Epithelial cell of esophagus (primary cell): ENCODE measurements around the gene MBOAT1.

Source experiments
- DNase-seq: peaks from one replicate; pipeline ENCODE4 v3.0.0; 2010; ENCODE audit warnings: low read depth
- H3K4me3 ChIP-seq: 2 replicates; pipeline ENCODE4 v1.5.1; 2011; ENCODE audit warnings: mild to moderate bottlenecking, low read length, control low read depth
- TF ChIP-seq, protein P1 (sequence below): IDR thresholded peaks from 2 replicates; pipeline ENCODE4 v1.5.1; 2011; ENCODE audit warnings: low read depth, mild to moderate bottlenecking, low read length, control low read depth, inconsistent platforms; ENCODE audit not compliant: insufficient read depth; ENCODE audit errors: missing control alignments

The MBOAT1 gene

GRCh38 chr6:20129290-20130088 is 82.8 kb downstream of the MBOAT1 start:
- DNase-seq = no peak
- no peak overlapping the region for H3K4me3 ChIP-seq
- TF ChIP-seq, protein P1, sequence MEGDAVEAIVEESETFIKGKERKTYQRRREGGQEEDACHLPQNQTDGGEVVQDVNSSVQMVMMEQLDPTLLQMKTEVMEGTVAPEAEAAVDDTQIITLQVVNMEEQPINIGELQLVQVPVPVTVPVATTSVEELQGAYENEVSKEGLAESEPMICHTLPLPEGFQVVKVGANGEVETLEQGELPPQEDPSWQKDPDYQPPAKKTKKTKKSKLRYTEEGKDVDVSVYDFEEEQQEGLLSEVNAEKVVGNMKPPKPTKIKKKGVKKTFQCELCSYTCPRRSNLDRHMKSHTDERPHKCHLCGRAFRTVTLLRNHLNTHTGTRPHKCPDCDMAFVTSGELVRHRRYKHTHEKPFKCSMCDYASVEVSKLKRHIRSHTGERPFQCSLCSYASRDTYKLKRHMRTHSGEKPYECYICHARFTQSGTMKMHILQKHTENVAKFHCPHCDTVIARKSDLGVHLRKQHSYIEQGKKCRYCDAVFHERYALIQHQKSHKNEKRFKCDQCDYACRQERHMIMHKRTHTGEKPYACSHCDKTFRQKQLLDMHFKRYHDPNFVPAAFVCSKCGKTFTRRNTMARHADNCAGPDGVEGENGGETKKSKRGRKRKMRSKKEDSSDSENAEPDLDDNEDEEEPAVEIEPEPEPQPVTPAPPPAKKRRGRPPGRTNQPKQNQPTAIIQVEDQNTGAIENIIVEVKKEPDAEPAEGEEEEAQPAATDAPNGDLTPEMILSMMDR = no peak

DNA sequence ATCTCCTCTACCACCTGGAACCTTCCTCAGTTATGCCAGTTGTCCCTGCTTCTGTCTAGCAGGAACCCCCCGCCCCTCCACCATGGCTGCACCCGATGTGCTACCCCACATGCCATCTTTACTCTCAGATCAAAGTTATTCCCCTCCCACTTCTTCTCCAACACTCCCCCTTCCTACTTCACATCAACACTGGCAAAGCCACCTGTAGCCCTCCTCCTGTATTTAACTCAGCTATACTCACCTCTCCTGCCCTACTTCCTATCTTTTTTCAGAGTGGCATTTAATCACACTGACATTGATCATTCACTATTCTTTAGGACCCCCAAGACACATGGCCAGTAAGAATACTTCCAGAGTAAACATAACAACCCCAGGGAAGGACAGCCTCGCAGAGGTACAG is 84.3 kb downstream of the MBOAT1 start:
- TF ChIP-seq, protein P1 = no peak

GRCh38 chr6:20126789-20127653 is 85.2 kb downstream of the MBOAT1 start:
- no peak overlapping the region for H3K4me3 ChIP-seq
- TF ChIP-seq, protein P1 = peak; percentile 100
- DNase-seq = peak; percentile 68

More for the DNA sequence above, 84.3 kb downstream of the MBOAT1 start:
- no peak for DNase-seq
- no peak overlapping the region for H3K4me3 ChIP-seq

GRCh38 chr6:20126102-20126752 is 86.0 kb downstream of the MBOAT1 start:
- DNase-seq = no peak
- TF ChIP-seq, protein P1 = no peak
- no peak overlapping the region for H3K4me3 ChIP-seq

DNA sequence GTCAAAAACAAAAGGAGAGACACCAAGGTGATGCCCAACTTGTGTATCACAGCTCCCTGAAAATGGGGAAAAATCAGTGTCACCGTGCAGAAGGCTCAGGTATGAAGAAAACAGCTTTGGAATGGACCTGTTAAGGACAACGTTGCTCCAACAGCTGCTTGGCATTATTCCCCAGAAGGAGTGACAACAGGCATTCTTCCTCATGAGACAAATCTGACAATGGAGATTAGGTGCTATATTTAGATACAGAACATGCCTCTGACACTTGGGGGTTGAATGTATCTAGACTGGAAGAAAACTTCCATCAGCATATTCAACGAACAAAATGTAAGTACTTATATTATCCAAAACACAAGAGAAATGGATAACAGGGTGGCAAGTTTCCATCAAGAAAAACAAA is 87.7 kb downstream of the MBOAT1 start:
- no peak overlapping the region for H3K4me3 ChIP-seq
- DNase-seq = no peak
- TF ChIP-seq, protein P1 = no peak

GRCh38 chr6:20119485-20119884 is 92.8 kb downstream of the MBOAT1 start:
- no peak for DNase-seq
- TF ChIP-seq, protein P1 = no peak
- H3K4me3 ChIP-seq = no peak overlapping the region
